Gastrocnemius medialis (tissue), 4 donors: Measurements from ENCODE around the gene PABPN1L.

Experiments
- POLR2A ChIP-seq, 2 donors: fragments of 450-650 bp; IDR thresholded peaks; one replicate each; pipeline ENCODE4 v1.6.1; 2017; ENCODE audit warnings: antibody characterized with exemption in 2 of 2, mild to moderate bottlenecking in 2 of 2, moderate library complexity in 2 of 2
- TF ChIP-seq, protein P1 (sequence below), 5 experiments: fragments of 450-650 bp in 3 of 5; fragments of 200-600 bp in 2 of 5; sonication (generic) in 2 of 5; IDR thresholded peaks in 4 of 5; conservative IDR thresholded peaks in 1 of 5; 1 replicate in 4 of 5; 2 replicates in 1 of 5; pipeline ENCODE4 v1.5.1; 2016 to 2019; ENCODE audit warnings: antibody characterized with exemption in 5 of 5, mild to moderate bottlenecking in 3 of 5, moderate library complexity in 3 of 5

DNA sequence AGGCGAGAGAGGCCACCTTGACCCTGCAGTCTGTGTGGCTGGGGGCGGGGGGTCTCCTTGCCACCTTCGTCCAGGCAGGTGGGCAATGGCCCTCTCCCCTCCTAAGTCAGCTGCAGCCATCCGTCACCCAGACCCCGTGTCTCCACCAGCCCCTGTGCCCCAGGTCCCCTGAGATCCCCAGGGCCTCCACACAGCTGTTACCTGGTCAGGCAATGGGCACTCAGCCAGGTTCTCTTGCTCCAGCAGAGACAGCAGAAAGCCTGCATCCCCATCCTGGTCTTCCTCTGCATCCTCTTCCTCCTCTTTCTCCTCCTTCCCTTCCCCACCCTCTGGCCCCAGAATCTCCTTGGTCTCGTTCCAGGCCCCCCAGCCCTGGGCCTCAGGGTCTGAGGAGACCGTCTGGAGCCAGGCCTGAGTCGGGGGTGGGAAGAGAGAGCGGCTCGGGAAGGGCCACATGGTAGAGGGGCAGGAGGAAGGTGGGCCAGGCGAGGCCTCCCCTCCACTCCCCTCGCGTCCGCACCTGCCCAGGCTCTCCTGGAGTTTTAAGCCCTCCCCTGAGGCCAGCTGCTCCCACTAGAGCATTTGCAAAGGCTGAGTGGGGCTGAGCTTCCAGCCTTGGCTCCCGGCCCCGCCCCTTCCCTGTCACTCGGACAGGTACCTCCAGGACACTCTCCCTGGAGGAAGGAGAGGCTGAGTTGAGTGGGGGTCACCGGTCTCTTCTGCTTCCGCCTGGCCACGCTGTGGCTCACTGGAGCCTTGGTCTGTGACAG, at the start of gene PABPN1L:
- no peak for TF ChIP-seq POLR2A (IDR thresholded peaks at IDR 0.05)
- TF ChIP-seq, protein P1, sequence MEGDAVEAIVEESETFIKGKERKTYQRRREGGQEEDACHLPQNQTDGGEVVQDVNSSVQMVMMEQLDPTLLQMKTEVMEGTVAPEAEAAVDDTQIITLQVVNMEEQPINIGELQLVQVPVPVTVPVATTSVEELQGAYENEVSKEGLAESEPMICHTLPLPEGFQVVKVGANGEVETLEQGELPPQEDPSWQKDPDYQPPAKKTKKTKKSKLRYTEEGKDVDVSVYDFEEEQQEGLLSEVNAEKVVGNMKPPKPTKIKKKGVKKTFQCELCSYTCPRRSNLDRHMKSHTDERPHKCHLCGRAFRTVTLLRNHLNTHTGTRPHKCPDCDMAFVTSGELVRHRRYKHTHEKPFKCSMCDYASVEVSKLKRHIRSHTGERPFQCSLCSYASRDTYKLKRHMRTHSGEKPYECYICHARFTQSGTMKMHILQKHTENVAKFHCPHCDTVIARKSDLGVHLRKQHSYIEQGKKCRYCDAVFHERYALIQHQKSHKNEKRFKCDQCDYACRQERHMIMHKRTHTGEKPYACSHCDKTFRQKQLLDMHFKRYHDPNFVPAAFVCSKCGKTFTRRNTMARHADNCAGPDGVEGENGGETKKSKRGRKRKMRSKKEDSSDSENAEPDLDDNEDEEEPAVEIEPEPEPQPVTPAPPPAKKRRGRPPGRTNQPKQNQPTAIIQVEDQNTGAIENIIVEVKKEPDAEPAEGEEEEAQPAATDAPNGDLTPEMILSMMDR (IDR thresholded peaks at IDR 0.05 in 4 of 5, conservative IDR thresholded peaks at IDR 0.05 in 1 of 5) = no peak
